ENCODE measurements around the gene IL21R. TPM values are rescaled to one million over a fixed set of nuclear protein-coding genes. Genes with fewer than 3 reads are reported as not detected.

The IL21R gene
- total and polyA plus RNA-seq, 2 donors (not counting 3 experiments of a cell fraction or from before 2014, with no cell fraction given) = 0.03 TPM; not detected in 1

GRCh38 chr16:27475561-27475960 lies 73.6 kb downstream of the IL21R start:
- Histone ChIP-seq H3K4me3 (replicated peaks in 1 of 3; ENCODE audit: insufficient read depth in 1 of 3, low read depth in 1 of 3, low read length in 3 of 3) (no peak overlapping the region), H3K9me3 (replicated peaks; ENCODE audit: control insufficient read depth, insufficient read depth, low read length) (no peaks in the 10 kb centered on the region), H2AFZ (ENCODE audit: low read depth, low read length) (no peak overlapping the region), H3K4me2 (ENCODE audit: insufficient read depth, low read length) (peak overlapping the region; percentile 35), H3K9me1 (replicated peaks; ENCODE audit: control insufficient read depth, extremely low read depth, insufficient read depth, low read length) (no peaks in the 10 kb centered on the region), H3K4me1 (ENCODE audit: control insufficient read depth, extremely low read depth, insufficient read depth, low read length) (peaks cover 28% of the 10 kb centered on the region), H4K20me1 (replicated peaks; ENCODE audit: control insufficient read depth, extremely low read depth, insufficient read depth, low read length) (no peaks in the 10 kb centered on the region), H3K79me2 (ENCODE audit: control insufficient read depth, insufficient read depth, low read length) (no peaks in the 10 kb centered on the region), H3K27ac (ENCODE audit: insufficient read depth, low read depth, low read length) (peak overlapping the region; percentile 76), H3K27me3 (ENCODE audit: control insufficient read depth in 2 of 2, insufficient read depth in 2 of 2, low read length in 2 of 2) (no peaks in the 10 kb centered on the region), H3K36me3 (ENCODE audit: control insufficient read depth in 2 of 2, extremely low read depth in 1 of 2, insufficient read depth in 2 of 2, low read length in 2 of 2) (peaks cover 23 to 29% of the 10 kb centered on the region in 2 experiments), H3K9ac (replicated peaks; ENCODE audit: extremely low read depth, insufficient read depth, low read length) (peak overlapping the region; percentile 45)
- DNase-seq (ENCODE audit: low read depth, low spot score) = peak; percentile 74
- dilution Hi-C loops (cut with MboI; ENCODE audit: extremely low pct_ligation_motif_present, low sequenced_read_pairs) (no loop called here), intact Hi-C loops (cut with micrococcal nuclease) (no loop called here)
- peak; percentile 65 for TF ChIP-seq POLR2AphosphoS5 (IDR thresholded peaks at IDR 0.05; ENCODE audit: insufficient read depth, low read depth, low read length)
- no peak for TF ChIP-seq EZH2 (IDR thresholded peaks at IDR 0.05; ENCODE audit: borderline replicate concordance, low read depth, low read length, severe bottlenecking)
- peak; percentile 75 for TF ChIP-seq JUN (IDR thresholded peaks at IDR 0.05; ENCODE audit: borderline replicate concordance, insufficient read depth, insufficient read length, low read depth)
- TF ChIP-seq MAX (IDR thresholded peaks at IDR 0.05; ENCODE audit: insufficient read depth, insufficient read length) = no peak
- no peak for TF ChIP-seq GATA2 (IDR thresholded peaks at IDR 0.05; ENCODE audit: insufficient read depth, insufficient read length, low read depth, low read length)
- peak; percentile 96 for TF ChIP-seq FOS (IDR thresholded peaks at IDR 0.05; ENCODE audit: borderline replicate concordance, insufficient read depth, low read length)
- no peak for TF ChIP-seq CTCF (IDR thresholded peaks at IDR 0.05; ENCODE audit: extremely low read depth in 1 of 2, insufficient read depth in 1 of 2, low read depth in 1 of 2, low read length in 2 of 2)
- no peak for TF ChIP-seq POLR2A (IDR thresholded peaks at IDR 0.05; ENCODE audit: low read depth, low read length)
- no peak for TF ChIP-seq MYC (IDR thresholded peaks at IDR 0.05; ENCODE audit: low read depth, low read length)
- ChIA-PET POLR2A (no interaction called here), CTCF (interaction anchor here (0.7 to 1.2 kb wide), 7 partner anchors 10 to 392 kb away, joined by 3 to 8 read pairs (median 4); no protein-coding TSS in a partner anchor)
- peak; percentile 97 for FAIRE-seq
- BruUV-seq (replicated peaks) = no TSS peak
